GM13976 (cell line): Measurements from ENCODE around the gene VAPB.

ENCODE experiments used
- DNase-seq: peaks from one replicate; pipeline ENCODE4 v3.0.0; 2012; ENCODE audit warnings: low spot score
- CTCF ChIP-seq: IDR thresholded peaks from 2 replicates; pipeline ENCODE4 v1.5.1; 2012; ENCODE audit warnings: borderline replicate concordance, mild to moderate bottlenecking; ENCODE audit not compliant: insufficient read depth; ENCODE audit errors: extremely low read depth, missing control alignments, control extremely low read depth
- in situ Hi-C: fragments of 300-500 bp; cut with MboI; formaldehyde crosslinking; loops from one replicate; pipeline ENCODE4 v1.12.0; 2022; ENCODE audit warnings: low sequenced_read_pairs, mixed read lengths, inconsistent platforms; ENCODE audit not compliant: unreplicated experiment

The VAPB gene

GRCh38 chr20:58349570-58349969 lies 39.5 kb upstream of the VAPB start:
- DNase-seq, result no peak
- TF ChIP-seq CTCF, result no peak
- in situ Hi-C loops, result no loop called here

- in situ Hi-C loops, result no loop called here
- no peak for TF ChIP-seq CTCF
- no peak for DNase-seq
Observed at GRCh38 chr20:58352468-58352867, 36.6 kb upstream of the VAPB start.

- in situ Hi-C loops, result no loop called here
- no peak for TF ChIP-seq CTCF
Observed at GRCh38 chr20:58359441-58359840, 29.6 kb upstream of the VAPB start.

GRCh38 chr20:58360936-58361335 lies 28.1 kb upstream of the VAPB start:
- in situ Hi-C loops, result no loop called here
- no peak for DNase-seq
- no peak for TF ChIP-seq CTCF

More at GRCh38 chr20:58359441-58359840, 29.6 kb upstream of the VAPB start:
- DNase-seq, result no peak

- in situ Hi-C loops, result no loop called here
Observed at GRCh38 chr20:58361481-58362205, 27.4 kb upstream of the VAPB start.

GRCh38 chr20:58362206-58362516 lies 26.9 kb upstream of the VAPB start:
- DNase-seq, result no peak
- no peak for TF ChIP-seq CTCF
- in situ Hi-C loops, result no loop called here

More at GRCh38 chr20:58361481-58362205, 27.4 kb upstream of the VAPB start:
- no peak for DNase-seq
- TF ChIP-seq CTCF, result no peak
